ENCODE results near the gene INTS4.
"Not testable (repeated sequence)": the region's sequence is repeated elsewhere in the genome, so short reads cannot be mapped to it uniquely, and the experiment has no call there.

Gene INTS4

DNA sequence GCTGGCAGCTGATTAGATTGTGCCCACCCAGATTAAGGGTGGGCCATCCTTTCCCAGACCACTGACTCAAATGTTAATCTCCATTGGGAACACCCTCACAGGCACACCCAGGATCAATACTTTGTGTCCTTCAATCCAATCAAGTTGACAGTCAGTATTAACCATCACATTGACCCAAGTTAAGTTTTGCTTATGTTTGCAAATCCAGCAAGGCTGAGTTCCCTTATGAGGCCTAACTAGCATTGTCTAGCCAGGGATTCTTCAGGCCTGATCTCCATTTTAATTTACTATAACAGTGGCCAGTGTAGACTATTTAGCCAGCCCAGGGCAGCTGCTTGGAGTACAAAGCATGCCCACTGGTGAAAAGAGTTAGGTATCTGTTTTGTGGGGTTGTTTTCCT lies 30.9 kb upstream of the INTS4 start:
- DNase-seq: no peak

DNA sequence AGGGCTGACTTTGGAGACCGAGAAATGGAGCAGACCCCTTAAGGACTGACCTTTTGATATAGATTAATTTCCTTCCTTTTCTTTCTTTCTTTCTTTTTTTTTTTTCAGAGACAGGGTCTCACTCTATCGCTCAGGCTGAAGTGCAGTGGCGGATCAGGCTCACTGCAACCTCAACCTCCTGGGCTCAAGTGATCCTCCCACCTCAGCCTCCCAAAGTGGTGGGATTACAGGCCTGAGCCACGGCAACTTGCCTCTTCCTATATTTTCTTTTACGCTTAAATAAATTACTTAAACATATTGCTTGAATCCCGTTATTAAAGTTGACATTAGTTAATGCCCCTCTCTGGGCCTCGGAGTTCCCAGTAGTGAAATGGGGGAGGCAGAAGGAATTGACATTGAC lies 29.0 kb upstream of the INTS4 start:
- no peak for DNase-seq

DNA sequence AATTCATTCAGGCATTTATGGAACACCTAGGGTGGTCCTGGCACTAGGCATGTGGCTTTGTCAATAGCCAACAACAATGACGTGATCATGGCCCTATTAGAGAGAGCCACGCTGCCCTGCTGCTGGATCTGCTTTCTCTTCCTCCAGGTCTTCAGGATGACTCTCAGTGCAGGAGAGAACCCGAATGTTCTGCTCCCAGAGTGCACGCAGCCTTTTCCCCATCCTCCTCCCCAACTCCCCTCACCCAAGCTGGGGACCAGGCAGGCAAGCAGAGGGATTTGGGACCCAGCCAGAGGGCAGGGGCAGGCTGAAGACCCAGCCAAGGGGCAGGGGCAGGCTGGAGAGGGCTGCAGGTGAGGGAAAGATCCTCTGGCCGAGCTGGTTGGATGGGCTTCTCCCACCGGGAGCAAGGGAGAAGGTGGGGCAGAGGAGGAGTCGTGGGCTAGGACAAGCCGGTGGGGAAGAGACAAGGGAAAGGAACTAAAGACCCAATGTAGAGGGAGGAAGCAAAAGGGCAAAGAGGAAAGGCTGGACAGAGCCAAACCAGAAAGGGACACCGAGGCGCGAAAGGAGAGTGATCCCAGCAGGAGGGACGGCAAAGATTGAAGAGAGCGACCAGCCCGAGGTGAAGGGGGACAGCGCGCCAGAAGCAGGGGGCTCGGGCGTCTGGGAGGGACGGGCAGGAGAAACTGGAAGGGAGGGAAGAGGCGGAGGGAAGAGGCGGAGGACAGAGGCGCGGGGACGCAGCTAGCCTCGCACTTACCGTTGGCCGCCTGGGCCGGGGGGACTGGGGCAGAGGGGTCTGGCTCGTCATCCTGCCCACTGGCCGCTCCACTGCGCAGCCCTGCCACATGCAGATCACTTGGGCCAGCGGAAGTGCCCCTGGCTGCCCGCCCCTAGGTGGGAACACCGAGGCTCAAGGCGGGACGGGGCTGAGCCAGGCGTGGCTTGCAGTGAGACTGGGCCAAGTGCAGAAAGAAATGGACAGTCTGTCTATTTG lies 28.2 kb upstream of the INTS4 start, which contains the start of gene KCTD14:
KCTD14 (minus strand) TSS at position 880 of the 1,000 bp plus-strand sequence; CDS start at position 853, 27 bp downstream.
- DNase-seq: no peak

DNA sequence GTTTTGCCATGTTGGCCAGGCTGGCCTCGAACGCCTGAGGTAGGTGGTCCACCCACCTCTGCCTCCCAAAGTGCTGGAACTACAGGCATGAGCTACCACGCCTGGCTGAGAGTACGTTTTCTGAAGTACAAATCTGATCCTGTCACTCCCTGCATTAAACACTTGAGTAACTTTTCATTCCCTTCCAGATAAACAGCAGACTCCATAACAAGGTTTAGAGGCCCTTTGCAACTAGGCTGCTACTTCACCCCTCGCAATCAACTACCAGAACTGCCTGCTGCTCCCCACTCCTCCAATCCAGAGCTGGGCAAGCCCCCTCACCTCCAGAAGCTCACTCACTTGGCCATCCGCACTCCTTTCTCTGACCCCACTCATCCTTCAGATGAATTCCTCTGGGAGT lies 27.1 kb upstream of the INTS4 start:
- no peak for DNase-seq

DNA sequence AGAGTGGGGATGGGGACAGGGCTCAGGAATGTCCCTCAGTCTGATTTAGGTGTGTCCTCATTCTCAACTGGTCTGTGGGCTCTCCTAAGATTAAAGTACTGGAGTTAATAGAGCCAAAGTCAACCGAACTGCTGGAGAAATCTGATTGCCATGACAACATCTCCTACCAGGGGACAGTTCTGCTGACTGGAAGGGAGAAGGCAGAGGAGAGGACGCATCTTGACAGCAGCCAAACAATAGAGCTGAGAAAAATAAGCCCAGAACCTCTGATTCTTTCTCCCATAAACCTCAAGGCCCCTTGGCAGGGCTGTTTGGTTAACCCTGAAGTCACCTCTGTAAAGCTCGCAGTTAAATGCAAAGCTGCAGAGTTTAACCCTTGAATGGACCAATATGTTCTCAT lies 25.8 kb upstream of the INTS4 start:
- DNase-seq: peak in 1 of 58 donors; percentile 40

DNA sequence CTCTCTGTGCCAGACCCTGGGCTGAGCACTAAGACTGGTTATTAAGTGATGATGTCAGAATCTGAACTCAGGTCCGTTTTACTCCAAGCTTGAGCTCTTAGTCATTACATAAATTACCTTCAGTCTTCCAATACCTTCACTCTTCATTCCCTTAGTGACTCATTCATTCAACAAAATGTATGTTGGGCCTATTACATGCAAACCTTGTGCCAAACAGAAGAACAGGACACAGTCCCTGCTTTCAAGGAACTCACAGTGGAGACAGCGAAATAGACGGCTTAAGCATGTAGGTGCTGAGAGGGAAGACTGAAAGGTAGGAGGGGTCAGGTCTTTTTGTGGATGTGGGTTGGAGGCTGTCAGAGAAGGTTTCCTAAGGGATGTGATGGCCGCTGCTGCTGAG lies 25.3 kb upstream of the INTS4 start:
- DNase-seq: no peak

DNA sequence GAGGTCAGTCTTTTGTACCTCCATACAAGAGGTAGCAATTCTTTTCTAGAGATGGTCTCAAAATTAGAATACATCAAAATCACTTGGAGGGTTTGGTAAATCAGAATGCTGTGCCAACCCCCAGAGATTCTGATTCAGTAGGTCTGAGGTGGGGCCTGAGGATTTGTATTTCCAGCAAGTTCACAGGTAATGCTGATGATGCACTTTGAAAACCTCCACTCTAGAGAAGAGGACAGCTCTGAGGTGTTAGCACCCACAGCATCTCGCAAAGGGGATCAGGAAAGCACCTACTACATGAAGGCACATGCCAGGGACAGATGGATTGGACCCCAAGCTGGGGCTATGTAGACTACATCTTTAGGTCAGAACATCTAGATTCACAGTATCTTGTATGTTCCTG lies 21.4 kb upstream of the INTS4 start:
- no peak for DNase-seq

DNA sequence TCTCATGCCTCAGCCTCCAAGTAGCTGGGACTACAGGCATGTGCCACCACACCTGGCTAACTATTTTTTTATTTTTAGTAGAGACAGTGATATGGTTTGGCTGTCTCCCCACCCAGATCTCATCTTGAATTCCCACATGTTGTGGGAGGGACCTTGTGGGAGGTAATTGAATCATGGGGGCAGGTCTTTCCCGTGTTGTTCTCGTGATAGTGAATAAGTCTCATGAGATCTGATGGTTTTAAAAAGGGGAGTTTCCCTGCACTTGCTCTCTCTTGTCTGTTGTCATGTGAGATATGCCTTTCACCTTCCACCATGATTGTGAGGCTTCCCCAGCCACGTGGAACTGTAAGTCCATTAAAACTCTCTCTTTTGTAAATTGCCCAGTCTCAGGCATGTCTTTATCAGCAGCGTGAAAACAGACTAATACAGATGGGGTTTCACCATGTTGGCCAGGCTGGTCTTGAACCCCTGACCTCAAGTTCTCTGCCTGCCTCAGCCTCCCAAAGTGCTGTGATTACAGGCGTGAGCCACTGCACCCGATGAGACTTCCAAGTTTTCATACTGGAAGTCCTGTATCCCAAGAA lies 20.6 kb upstream of the INTS4 start:
- DNase-seq: not testable (repeated sequence)

DNA sequence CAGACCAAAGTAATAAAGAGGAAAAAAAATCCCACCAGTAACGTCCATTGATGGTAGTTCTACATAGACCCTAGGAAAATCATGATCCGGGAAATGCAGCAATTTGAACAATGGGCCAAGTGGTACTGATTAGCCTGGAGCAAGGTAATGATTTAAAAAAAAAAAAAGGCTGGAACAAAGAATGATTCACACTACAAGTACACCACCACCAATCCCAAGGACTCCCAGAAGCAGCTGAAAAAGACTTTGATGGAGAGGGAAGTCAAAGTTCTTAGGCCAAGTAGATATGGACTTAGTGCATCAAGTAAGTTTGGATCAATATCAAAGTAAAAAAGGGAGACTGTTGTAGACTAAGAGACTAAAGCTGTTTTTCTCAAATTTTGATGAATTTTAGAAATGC lies 16.8 kb upstream of the INTS4 start:
- no peak for DNase-seq

DNA sequence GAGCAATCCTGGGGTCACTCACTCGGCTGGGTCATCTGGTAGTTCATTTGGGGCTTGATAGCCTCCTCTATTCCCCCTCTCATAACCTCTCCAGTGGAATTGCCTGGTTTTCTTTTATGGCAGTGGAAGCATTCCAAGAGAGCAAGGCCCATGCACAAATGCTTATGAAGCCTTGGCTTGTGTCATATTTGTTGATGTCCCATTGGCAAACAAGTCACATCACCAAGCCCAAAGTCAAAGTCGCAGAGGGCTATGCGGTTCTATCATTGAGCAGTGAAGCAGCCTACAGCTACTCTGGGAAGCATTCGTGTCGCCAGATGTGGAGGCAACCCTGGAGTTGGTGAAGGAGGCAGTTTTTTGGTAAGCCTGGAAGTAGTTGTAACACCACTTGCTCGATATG lies 16.3 kb upstream of the INTS4 start:
- no peak for DNase-seq

DNA sequence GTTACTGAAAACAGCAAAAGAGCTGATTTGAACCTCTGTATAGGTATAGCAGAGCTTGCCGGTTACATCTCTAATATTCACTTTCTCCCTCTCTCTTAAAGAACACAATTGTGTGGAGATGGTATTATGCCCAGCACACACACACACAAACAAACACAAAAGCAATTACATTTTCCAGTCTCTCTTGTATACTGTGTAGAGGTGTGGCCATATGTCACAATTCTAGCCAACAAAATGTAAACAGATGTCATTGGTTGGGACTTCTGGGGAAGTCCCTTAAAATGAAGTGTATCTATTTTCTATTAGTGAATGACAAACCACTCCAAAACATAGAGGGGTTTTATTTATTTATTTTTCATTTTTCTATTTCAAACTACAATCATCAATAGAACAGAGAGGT lies 15.8 kb upstream of the INTS4 start:
- DNase-seq: no peak

DNA sequence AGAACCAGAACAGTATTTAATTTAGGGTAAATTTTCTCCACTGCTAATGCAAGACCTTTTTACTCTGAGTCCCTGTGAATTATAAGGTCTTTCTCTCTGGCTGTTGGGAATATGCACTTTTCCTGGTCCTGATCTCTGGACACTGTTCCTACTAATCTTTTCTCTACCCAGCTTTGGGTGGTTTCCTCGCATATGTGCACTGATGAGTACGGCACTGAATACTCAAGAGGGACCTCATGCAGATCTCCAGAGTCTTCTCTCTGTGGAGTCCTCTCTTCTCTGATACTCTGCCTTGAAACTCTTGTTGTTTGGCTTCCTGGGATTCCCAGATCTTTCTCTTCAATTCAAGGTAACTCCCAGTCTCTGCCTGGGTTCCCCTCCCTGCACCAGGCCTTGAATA lies 14.6 kb upstream of the INTS4 start:
- DNase-seq: no peak

DNA sequence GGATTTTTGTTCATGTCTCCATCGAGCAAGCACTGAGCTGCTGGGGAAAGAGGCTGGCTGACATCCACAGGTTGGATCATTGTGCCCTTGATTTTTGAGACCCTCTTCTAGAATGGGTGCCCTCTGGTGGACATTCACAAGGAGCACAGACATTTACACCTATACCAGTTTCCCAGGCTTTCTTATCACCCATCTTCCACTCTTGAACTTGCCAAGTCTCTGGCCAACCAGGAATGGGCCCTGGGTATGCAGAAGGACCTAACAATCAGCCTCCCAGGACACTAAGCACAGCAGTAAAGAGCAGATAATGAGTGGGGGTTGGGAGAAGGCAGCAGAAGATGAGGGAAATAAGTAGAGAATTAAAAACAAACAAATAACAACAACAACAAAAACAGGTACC lies 5.7 kb upstream of the INTS4 start:
- peak in 24 of 58 donors; percentile 1 to 50 (median 11) for DNase-seq

DNA sequence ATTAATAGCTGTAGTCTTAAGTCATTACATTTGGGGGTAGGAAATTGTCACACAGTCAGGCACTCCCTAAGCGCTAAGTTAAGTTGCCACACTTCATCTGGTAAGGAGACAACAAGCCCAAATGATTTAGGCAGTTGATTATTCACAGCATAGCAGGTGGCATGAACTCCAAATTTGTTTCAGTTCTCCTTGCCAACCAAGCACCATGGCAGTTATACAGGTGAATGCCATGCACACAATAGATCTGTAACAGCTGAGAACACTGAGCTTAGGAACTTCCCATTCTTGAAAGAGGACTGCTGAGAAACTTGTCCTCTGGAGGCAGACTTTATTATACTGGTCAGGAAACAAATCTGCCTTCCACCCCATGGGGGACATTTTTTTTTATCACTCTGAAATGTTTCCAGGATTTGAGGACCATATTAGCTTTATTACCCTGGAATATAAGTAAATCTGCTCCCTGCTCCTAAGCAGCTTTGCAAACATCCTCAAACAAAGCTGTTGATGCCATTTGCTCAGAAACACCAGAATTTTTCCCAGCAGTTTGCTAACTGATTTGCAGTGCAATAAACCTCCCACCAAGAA lies 5.1 kb upstream of the INTS4 start:
- no peak for DNase-seq

DNA sequence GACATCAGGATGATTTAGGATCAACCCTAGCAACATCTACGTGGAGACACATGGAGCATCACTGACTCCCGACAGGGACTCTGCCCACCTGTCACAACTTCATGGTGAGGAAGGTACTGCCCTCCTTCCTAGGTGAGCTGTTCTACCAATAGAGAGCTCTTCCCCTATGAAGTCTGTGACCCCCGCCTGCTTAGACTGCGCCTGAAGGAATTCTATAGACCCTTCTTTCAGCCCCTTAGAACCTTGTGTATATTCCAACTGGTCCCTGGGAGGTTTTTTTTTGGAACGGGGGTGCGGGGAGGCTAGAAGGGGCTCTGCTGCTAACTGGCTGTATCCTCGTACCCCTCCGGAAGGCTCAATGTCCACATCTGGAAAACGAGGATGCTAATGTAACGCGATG lies 566 bp downstream of the INTS4 start:
- DNase-seq: no peak

DNA sequence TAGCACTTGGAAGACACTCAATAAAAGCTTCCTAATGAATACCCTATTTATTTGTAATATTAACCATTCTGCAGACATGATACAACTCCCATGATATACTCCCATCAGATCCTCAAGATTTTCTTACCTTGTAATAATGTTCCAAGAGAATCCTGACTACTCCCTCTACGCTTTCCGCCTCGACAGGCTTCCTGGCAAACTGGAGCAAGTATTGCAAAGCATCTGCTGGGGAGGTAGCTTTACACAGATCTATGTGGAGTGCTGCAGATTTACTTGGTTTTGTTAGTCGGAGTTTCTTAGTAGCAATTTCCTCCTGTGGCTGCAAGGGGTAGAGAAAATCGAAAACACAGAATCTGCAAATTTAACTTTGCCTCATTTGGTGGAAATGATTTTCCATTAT lies 3.5 kb downstream of the INTS4 start:
- no peak for DNase-seq

DNA sequence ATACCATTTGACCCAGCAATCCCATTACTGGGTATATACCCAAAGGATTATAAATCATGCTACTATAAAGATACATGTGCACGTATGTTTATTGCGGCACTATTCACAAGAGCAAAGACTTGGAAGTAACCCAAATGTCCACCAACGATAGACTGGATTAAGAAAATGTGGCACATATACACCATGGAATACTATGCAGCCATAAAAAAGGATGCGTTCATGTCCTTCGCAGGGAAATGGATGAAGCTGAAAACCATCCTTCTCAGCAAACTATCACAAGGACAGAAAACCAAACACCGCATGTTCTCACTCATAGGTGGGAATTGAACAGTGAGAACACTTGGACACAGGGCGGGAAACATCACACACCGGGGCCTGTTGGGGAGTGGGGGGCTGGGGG lies 8.0 kb downstream of the INTS4 start:
- DNase-seq: not testable (repeated sequence)

DNA sequence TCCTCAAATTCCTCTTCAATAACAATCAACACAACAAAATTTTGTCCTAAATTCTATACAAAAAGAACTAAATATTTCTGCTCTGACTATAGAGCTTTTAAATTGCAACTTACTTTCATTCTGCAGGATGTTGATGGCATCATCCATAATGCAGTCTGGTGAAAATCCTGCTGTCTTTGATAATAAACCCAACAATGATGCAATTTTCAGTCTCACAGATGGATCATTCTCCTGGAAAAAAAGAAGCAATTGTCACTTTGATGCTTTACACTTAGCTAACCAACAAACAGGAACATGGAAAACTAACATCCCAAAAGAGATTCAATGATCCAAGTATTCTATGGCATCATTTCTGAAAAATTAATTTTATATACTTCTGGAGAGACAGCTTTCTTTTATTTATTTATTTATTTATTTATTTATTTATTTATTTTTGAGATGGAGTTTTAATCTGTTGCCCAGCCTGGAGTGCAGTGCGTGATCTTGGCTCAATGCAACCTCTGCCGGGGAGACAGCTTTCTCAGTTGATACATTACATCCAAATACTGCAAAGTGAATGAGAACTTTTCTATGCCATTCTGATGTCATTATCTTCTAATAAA lies 13.0 kb downstream of the INTS4 start:
- DNase-seq: no peak

DNA sequence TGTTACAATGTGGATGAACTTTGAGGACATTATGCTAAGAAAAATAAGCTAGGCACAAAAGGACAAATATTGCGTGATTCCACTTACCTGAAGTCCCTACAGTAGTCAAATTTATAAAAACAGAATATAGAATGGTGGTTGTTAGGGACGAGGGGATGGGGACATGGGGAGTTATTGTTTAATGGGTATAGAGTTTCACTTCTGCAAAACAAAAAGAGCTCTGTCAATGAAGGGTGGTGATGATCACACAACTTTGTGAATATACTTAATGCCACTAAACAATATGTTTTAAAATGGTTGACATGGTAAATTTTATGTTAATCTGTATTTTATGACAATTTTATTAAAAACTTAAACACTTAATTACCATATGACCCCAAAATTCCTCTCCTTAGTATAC lies 26.1 kb downstream of the INTS4 start:
- no peak for DNase-seq

DNA sequence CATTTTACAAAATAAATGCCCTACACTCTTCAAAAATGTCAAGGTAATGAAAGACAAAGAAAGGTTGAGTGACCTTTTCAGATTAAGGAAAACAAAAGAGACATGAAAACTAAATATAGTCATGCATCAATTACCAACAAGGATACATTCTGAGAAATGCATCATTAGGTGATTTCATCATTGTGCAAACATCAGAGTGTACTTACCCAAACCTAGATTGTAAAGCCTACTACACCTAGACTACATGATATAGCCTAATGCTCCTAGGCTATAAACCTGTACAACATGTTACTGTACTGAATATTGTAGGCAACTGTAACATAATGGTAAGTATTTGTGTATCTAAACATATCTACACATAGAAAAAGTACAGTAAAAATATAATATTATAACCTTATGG lies 26.7 kb downstream of the INTS4 start:
- DNase-seq: no peak

DNA sequence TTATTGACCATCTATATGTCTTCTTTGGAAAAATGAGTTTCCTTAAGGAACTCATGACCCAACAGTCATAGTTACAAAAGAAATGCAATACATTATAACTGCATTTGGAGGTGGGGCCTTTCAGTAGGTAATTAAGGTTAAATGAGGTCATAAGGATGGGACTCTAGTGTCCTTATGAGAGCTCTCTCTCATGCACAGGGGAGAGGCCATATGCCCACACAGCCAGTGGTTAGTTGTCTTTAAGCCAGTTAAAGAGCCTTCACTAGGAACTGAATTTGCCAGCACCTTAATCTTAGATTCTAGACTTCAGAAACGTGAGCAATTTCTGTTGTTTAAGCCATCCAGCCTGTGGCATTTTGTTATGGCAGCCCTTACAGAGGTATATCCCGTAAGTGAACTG lies 27.3 kb downstream of the INTS4 start:
- DNase-seq: no peak

DNA sequence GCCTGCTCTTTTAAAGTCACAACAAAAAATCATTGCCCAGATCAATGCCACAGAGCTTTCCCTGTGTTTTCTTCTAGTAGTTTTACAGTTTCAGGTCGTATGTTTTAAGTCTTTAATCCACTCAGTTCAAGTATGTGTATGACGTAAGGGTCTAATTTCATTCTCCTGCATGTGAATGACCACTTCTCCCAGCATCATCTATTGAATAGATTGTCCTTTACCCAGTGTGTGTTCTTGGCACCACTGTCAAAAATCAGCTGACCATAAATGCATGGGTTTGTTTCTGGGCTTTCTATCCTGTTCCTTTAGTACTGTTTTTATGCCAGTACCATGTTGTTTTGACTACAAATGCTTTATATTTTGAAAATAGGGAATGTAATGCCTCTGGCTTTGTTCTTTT lies 28.1 kb downstream of the INTS4 start:
- DNase-seq: peak in 1 of 58 donors; percentile 2

Data from anterior cingulate cortex (tissue), 58 donors.